T-helper 22 cell (primary cell): ENCODE measurements around the gene RHBDF1.

Source experiments
- DNase-seq: peaks from one replicate; pipeline ENCODE4 v3.0.0-alpha.2; 2020; ENCODE audit warnings: low read depth

RHBDF1 gene

DNA sequence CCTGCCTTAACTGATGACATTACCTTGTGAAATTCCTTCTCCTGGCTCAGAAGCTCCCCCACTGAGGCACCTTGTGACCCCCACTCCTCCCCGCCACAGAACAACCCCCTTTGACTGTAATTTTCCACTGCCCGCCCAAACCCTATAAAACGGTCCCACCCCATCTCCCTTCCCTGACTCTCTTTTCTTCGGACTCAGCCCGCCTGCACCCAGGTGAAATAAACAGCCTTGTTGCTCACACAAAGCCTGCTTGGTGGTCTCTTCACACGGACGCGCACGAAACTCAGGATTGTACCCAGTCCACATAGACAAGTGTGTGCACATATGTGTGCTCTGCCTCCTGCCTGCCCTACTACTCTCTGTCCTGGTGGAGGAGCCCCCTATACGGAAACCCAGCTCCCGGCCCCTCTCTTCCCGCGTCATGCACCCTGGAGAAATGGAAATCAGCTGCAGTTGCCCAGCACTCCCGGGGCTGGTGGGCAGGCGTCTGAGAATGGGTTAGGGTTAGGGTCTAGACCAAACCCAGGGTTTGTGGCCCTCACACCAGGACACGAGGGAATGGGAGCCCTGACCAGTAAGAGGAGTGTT, 2.4 kb upstream of the RHBDF1 start:
- no peak for DNase-seq

DNA sequence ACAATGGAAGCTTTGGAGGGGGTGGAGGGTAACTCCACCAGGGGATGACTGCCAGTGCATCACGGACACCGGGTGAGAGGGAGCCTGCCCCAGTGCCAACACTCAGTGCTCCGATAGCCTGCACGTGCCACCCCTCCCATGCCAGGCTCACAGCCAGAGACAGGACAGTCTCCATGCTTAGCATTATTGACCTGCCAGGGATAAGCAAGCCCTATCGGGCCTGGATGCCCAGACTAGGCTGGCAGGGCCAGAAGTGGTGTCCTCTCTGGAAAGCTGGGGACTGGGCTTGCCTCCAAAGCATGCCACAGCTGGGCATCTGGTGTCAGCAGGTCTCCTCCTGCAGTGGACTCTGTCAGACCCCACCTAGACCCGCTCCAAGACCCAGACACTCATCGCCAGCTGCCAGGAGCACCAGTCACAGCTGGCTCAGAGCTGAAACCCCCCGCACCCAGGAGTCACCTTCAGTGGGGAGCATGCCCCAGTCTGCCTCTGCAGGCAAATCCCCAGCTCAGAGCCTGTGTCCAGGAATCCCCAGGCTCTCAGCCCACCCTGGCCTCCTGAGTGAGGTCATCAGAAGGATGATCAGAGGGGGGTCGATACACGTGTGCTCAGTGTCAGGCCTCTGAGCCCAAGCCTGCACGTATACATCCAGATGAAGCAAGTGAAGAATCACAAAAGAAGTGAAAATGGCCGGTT, 1.8 kb upstream of the RHBDF1 start:
- DNase-seq = no peak

DNA sequence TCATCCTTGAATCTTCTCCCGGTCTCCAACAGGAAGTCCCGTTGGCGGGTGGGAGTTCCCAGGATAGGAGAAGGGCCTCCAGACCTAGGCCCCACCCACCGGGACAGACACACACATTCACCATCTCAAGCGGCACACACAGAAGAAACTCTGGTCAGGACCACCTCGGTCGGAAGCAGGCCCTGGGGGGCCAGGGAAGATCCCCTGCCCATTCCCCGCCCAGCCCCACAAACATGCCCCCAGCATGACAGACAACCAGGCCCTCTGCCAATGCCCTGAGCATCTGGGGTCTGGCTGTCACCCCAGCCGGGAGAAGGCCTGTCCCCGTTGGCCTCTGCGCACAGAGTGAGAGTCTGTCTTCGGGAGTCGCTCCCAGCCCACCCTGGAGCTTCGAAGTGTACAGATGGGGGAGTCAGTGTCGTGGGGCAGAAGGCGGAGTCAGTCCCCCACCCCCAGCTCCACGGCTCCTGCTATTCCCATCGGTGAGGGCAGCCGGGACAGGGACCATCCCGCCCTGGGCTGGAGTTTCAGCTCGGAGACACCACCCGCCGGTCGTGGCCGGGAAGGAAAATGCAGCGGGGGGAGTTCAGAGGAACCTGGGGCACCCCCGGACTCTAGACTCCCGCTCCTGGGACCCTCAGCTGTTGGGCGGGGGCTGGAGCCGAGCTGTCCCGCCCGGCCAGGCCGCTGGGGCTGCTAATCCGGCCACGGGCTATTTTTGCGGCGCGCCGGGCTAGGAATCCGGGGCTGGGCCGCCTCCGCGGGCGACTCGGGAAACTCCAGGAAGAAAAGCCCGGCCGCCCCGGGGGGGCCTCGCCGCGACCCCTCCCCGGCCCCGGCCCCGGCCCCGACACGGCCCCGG, 660 bp downstream of the RHBDF1 start:
- no peak for DNase-seq

DNA sequence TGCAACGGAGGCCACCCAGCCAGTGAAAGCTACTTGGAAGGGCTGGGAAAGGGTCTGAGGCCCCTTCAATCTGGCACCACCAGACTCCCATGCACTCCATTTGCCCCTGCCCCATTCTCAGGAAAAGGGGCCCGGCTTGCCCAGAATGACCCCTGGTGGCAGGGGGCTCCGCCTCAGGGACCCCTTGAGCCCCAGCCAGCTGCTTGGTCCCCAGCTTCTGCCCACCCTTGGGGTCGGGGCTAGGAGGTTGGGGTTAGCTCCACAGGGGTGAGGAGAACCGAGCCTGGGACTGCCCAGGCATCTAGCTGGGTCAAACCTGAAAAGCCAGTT, 1.3 kb downstream of the RHBDF1 start:
- DNase-seq = no peak

DNA sequence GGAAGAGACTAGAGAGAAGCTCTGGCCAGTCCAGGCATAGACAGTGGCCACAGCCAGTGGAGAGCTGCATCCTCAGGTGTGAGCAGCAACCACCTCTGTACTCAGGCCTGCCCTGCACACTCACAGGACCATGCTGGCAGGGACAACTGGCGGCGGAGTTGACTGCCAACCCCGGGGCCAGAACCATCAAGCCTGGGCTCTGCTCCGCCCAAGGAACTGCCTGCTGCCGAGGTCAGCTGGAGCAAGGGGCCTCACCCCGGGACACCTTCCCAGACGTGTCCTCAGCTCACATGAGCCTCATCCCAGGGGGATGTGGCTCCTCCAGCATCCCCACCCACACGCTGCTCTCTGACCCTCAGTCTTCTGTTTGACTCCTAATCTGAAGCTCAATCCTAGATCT, 3.2 kb downstream of the RHBDF1 start:
- DNase-seq = no peak

DNA sequence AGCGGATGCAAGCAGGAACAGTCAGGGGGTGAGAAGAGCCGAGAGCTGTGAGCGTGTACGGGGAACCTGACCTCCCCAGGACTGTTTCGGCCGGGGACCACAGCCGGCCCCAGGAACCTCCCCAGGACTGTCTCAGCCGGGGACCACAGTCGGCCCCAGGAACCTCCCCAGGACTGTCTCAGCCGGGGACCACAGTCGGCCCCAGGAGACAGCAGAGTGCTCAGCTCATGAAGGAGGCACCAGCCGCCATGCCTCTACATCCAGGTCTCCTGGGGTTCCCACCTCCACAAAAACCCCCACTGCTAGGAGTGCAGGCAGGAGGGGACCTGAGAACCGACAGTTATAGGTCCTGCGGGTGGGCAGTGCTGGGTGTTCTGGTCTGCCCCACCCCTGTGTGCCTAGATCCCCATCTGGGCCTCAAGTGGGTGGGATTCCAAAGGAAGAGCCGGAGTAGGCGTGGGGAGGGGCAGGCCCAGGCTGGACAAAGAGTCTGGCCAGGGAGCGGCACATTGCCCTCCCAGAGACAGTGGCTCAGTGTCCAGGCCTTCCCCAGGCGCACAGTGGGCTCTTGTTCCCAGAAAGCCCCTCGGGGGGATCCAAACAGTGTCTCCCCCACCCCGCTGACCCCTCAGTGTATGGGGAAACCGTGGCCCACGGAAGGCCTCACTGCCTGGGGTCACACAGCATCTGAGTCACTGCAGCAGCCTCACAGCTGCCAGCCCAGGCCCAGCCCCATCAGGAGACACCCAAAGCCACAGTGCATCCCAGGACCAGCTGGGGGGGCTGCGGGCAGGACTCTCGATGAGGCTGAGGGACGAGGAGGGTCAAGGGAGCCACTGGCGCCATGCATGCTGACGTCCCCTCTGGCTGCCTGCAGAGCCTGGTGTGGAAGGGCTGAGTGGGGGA, 4.3 kb downstream of the RHBDF1 start:
- no peak for DNase-seq

DNA sequence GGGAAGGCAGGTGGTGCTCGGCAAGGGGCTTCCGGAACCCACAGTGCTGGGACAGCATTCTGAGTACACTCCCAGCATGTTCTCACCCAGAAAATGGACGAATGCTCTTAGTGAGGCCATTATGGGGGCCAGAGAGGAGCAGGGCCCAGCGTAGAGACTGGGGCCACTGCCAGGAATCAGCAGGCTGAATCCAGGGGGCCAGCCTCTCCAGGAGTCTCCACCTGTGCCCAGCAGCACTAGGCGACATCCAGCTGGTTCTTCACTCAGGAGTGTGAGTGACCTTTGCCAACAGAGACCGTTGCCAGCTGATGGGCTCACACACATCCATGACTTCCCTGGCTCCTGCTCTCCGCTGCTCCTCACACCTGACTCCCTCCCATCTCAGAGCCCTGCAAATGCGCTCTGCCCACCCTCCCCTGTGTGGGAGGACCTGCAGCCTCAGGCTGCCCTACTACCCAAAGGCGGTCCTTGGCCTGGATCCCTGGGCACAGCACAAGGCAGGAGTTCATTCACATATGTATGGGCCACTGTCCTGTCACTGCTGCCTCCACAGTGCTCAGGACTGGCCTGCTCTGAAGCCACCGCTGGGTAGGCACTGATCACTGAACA, 5.1 kb downstream of the RHBDF1 start:
- DNase-seq = no peak

DNA sequence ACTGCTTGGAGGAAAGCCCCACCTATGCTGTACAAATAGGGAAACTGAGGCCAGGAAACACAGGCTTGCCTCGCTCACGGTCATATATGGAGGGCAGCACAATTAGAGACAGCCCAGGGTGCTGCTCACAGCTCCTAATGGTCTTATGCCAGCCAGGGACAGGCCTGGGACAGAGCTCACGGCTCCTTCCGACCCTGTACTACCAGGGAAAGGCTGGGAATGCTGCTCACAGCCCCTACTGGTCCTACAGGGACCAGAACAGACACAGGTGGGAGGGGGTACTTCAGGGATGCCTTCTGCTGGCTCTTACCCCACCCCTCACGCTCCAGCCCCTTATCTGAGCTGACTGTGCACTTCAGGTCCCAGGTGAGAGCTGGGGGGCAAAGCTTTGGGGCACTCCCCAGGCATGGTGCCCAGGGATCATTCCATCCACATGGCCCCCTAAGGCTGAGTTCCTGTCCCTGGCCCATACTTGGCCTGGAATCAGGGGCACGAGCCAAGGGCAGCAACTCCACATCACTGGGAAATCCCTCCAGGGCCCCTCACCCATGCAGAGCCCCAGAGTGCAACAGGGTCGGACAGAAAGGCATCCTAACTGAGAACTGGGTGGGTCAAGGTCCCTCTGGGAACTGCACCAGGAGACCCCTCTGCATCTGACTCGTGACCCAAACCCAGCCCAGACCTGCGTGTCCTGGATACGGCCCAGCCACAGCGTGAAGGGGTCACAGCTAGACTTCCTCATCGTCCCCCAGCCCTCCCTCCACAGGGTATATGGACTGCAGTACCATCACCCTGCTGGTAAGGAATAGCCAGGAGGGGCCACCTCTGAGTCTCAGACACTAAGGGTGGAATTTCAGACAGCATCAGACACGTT, 5.9 kb downstream of the RHBDF1 start:
- no peak for DNase-seq

DNA sequence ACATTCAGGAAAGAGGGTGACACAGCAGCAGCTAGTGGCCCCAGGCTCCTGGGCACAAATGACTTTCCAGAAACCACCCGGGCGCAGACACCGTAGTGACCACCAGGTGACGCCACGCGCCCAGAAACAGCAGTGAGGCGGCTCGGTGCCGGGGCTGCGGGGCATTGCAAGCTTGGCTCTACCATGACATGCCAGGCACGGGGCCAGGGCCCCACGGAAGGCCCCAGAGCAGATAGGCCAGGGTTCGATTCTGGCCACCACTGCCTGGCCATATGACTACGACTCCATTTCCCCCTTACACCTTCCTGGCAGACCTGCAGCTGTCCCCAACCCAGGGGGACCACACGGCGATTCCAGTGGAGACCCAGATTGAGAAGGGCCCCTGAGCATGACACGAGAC, 6.7 kb downstream of the RHBDF1 start:
- peak; percentile 49 for DNase-seq

DNA sequence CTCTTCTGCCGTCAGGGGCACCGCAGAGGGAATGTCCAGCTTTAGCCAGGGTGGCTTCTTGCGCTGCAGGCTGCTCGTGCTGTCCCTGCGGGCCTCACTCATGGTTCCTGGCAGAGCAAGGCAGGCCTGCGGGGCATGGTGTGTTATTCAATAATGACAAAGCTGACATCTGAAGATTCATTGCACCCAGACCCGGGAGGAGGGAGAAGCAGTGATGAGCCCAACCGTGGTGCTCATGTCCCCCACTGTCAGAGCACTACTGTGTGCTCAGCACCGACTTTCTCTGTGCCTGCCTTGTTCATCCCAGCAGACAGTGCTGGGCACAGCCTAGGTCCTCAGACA, 7.5 kb downstream of the RHBDF1 start:
- no peak for DNase-seq

DNA sequence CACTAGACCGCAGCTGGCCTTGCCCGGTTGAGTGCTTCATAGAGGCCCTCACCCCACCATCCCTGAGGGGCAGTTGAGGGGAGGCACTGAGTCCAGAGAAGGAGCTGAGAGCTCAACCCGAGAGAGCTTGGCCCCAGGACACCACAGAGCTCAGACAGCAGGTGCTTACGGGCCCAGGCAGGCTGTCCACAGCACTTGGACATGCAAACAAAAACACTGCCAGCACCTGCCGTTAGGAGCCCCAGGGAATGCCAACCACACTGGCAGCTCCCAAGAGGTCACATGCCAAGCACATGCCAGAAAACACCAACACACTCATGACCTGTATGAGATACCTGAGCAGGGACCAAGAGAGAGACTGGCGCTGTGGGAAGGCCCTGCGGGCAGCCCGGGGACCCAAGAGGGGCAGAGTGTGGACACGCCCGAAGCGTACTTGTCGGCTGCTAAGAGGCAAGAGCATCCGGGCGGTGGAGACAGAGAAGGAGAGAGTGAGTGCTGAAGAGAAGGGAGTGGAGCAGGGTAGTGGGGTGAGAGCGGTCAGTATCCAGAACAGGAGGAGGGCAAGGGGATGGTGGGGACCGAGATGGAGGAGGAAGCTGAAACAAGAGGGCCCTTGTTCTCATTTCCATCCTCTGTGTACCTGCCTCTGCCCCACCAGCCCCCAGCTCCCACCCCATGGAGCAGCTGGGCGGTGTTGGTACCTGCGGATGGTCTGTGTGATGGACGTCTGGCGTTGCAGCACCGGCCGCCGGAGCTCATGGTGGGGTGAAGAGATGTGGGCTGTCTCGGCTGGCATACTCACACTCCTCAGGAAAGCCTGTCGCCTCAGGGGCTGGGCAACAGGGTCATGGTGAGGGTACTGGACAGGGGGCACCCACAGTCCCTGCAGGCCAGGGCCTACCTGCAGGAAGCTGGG, 8.2 kb downstream of the RHBDF1 start:
- DNase-seq = no peak

DNA sequence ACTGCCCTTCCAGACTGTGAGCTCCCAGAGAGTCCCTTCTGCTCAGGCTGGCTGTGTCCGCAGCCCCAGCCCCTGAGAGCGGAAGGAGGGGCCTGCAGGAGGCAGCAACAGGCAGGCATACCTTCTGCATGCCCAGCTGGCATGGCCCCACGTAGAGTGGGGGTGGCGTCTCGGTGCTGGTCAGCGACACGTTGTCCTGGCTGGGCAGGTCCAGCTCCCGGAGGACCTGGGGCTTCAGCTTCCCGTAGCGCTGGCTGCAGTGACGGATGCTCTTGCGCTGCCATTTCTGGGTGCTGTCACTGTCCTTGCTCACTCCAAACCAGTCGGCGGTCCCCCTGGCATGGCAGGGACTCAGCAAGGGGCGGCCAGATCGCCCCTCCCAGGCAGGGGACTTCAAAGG, 9.0 kb downstream of the RHBDF1 start:
- no peak for DNase-seq

DNA sequence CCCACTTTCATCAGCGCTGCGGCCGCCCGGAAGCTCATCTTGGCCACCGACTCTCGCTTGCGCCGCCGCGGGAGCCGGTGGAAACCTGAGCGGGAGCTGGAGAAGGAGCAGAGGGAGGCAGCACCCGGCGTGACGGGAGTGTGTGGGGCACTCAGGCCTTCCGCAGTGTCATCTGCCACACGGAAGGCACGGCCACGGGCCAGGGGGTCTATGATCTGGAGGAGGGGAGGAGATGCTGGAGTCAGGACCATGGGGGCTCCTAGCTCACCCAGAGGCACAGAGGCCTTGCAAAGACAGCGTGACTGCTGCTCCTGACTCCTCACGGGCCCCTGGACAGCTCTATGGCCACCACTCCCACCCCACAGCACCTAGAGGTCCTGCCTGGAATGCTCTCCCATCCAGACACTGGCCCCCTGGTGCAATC, 9.5 kb downstream of the RHBDF1 start:
- no peak for DNase-seq

DNA sequence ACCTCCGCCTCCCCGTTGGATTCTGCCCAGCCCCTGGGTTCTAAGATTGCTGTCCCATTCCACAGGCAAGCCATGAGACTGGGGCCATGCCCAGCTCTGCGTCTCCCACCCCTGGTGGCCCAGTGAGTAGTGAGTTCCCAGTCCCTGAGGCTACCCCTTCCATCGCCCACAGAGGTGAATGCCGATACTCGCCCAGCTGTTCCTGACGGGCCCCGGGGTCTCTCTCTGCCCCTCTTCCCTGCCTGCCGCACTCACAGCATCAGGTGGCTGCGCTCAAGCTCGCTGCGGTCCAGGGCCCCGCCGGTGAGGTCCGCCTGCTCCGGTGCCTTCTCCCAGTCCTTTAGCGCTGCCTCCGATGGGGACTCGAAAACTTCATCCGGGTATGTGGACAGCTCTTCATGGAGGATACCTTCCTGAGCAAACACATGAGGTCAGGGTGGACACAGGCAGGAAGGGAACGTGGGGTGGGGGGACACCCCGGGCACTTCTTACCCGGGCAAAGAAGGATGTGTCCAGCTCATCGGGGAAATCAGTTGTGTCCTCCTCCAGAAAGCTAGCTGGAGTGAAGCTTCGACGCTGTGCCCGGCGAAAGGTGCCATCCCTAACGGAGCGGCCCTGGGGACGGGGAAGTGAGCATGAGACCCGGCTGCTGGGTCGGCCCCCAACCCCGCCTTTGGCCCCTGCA, 10.0 kb downstream of the RHBDF1 start:
- no peak for DNase-seq

DNA sequence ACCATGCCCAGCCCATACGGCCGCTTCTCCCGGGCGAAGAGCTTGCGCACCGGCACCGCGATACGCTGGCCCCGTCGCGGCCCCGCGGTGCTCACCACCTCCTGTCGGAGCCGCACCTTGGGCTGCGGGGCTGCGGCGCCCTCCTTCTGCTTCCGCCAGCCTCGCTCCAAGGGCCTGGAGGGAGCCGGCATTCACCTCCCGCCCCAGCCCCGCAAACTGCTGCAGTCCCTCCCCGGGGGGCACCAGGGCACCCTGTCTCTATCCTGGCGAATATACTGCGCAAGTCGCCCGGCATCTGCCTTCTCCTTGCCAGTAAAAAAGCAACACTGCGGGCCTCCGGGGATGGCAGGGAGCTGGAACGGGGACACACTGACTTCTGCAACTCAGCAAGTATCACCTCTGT, 10.6 kb downstream of the RHBDF1 start:
- no peak for DNase-seq

DNA sequence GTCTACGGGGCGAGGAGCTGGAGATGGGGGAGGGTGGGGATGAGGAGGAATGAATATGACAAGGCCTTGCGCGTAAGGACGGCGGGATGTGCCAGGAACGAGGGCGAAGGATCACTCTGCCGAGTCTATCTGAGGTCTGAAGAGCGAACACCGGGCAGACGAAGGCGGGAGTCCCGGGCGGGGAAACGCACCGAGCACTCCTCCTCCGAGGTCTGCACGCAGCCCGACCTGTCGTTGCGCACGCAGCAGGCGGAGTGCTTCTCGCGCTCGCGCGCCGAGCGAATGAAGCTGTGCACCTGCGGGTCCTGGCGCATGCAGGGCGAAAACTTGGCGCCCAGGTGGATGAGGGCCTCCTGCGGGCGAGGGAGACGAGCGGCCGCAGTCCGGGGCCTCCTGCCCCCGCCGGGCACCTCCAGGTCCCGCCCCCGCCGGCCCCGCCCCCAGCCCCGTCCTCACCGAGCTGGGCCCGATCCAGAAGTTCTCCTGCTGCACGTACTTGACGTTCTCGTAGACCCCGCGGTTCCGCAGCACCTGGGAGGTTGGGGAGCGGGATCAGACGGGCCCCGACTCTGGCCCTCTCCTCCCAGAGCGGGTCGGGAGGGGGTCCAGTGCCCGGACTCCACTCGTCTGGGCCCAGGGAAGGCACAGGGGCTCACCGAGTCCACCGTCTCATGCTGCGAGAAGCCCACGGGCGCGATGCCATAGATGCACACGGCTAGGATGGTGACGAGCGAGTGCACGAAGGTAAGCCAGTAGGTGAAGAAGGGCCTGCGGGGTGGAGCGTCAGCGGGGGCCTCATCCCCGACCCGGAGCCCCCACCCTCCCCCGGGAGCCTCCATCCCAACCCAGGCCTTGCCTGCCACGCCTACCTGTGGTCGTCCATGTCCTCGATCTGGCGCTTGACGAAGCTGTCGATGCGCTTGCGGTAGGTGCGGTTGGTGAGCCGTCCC, 11.2 kb downstream of the RHBDF1 start:
- DNase-seq = no peak

DNA sequence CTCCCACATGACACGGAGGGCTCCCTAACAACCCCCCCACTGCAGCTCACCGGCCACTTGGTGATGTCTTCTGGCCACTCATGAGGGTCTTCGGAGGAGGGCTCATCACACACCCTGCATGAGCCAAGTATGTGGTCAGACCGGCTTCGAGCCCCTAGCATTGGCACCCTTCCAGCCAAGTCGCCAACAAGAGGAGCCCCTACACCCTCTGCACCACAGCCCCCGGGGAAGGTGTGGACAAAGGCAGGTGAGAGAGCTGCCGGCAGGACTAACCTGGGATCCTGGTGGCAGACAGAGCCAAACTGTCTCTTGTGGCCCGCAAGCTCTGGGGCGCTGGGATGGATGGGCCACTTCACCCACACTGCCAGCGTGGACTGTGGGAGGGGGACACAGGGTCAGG, 12.3 kb downstream of the RHBDF1 start:
- no peak for DNase-seq

DNA sequence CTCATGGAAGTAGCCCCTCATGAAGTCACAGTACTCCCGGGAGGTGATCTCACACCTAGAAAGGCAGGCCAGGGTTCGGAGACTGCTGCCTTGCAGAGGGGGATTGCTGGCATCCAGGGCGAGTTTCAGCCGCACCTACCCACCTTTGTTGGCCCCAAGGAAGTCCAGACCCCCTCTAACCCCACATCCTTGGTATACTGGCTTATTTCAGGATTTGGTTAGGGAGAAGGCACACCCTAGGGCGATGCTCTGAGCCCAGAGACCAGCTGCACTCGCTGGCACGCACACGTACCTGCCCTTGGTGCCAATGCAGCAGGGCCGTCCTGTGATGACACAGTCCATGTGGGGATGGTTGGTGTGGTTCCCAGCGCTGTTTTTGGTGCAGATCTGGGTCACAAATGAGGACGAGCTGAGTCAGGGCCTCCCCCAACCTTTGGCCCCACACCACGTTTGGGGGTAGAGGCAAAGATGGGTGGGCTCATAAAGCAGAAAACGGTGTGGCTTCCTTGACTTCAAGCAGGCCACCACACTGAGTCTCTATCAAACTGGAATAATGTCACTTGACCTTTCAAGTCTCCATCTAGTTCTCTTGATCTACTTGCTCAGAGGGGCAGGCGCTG, 12.9 kb downstream of the RHBDF1 start:
- no peak for DNase-seq
